Ishikawa (cell line): ENCODE measurements around the gene TRIP12.

Experiments
- CEBPB ChIP-seq: IDR thresholded peaks from 2 replicates; pipeline ENCODE4 v1.6.1; 2012
- CREB1 ChIP-seq: IDR thresholded peaks from 2 replicates; pipeline ENCODE4 v1.6.1; 2012; ENCODE audit warnings: low read depth
- EGR1 ChIP-seq: IDR thresholded peaks from 2 replicates; pipeline ENCODE4 v1.6.1; 2012
- EP300 ChIP-seq: IDR thresholded peaks from 2 replicates; pipeline ENCODE4 v1.6.1; 2012; ENCODE audit warnings: borderline replicate concordance
- FOXM1 ChIP-seq: IDR thresholded peaks from 2 replicates; pipeline ENCODE4 v1.6.1; 2012; ENCODE audit warnings: low read depth, borderline replicate concordance
- MAX ChIP-seq: IDR thresholded peaks from 2 replicates; pipeline ENCODE4 v1.6.1; 2012
- NFIC ChIP-seq: IDR thresholded peaks from 2 replicates; pipeline ENCODE4 v1.6.1; 2012
- RAD21 ChIP-seq: IDR thresholded peaks from 2 replicates; pipeline ENCODE4 v1.6.1; 2012; ENCODE audit warnings: low read depth
- REST ChIP-seq: IDR thresholded peaks from 2 replicates; pipeline ENCODE4 v1.6.1; 2012; ENCODE audit warnings: low read depth, mild to moderate bottlenecking
- TAF1 ChIP-seq: IDR thresholded peaks from 2 replicates; pipeline ENCODE4 v1.6.1; 2012; ENCODE audit warnings: low read depth, mild to moderate bottlenecking
- TCF12 ChIP-seq: IDR thresholded peaks from 2 replicates; pipeline ENCODE4 v1.6.1; 2012; ENCODE audit warnings: low read depth
- TEAD4 ChIP-seq: IDR thresholded peaks from 2 replicates; pipeline ENCODE4 v1.6.1; 2012
- USF1 ChIP-seq: IDR thresholded peaks from 2 replicates; pipeline ENCODE4 v1.6.1; 2012
- YY1 ChIP-seq: IDR thresholded peaks from 2 replicates; pipeline ENCODE4 v1.6.1; 2012; ENCODE audit warnings: low read depth
- ZBTB7A ChIP-seq: IDR thresholded peaks from 2 replicates; pipeline ENCODE4 v1.6.1; 2012; ENCODE audit warnings: low read depth

TRIP12 gene

GRCh38 chr2:229825476-229825875 is 96.3 kb downstream of the TRIP12 start:
- no peak for TF ChIP-seq CEBPB
- no peak for TF ChIP-seq YY1
- TF ChIP-seq USF1 = no peak
- no peak for TF ChIP-seq TCF12
- no peak for TF ChIP-seq TEAD4
- no peak for TF ChIP-seq ZBTB7A
- TF ChIP-seq EP300 = no peak

GRCh38 chr2:229821316-229821715 is 100.5 kb downstream of the TRIP12 start:
- TF ChIP-seq EGR1 (no peak), ZBTB7A (no peak), CREB1 (no peak)

GRCh38 chr2:229818230-229818629 is 103.6 kb downstream of the TRIP12 start:
- TF ChIP-seq TEAD4 (no peak), CREB1 (no peak), CEBPB (no peak), RAD21 (no peak), EP300 (no peak), YY1 (no peak), TAF1 (no peak), FOXM1 (no peak), MAX (no peak), USF1 (no peak), TCF12 (no peak), EGR1 (no peak), REST (no peak)

GRCh38 chr2:229815858-229816257 is 106.0 kb downstream of the TRIP12 start:
- TF ChIP-seq CREB1 = no peak
- no peak for TF ChIP-seq NFIC
- no peak for TF ChIP-seq FOXM1

- TF ChIP-seq TEAD4 (no peak), CREB1 (no peak), MAX (no peak)
Observed at GRCh38 chr2:229815342-229815741, 106.5 kb downstream of the TRIP12 start.

- TF ChIP-seq EGR1 (no peak), FOXM1 (no peak), TAF1 (no peak), YY1 (no peak), MAX (no peak), REST (no peak), CEBPB (no peak), CREB1 (no peak), RAD21 (no peak), TCF12 (no peak), NFIC (no peak), EP300 (no peak), TEAD4 (no peak), ZBTB7A (no peak)
Observed at GRCh38 chr2:229810786-229811185, 111.0 kb downstream of the TRIP12 start.

- no peak for TF ChIP-seq CEBPB
- TF ChIP-seq REST = no peak
- no peak for TF ChIP-seq TAF1
- no peak for TF ChIP-seq TCF12
- TF ChIP-seq NFIC = no peak
- no peak for TF ChIP-seq TEAD4
- TF ChIP-seq EGR1 = no peak
- no peak for TF ChIP-seq RAD21
- TF ChIP-seq EP300 = no peak
Observed at GRCh38 chr2:229805559-229805958, 116.2 kb downstream of the TRIP12 start.
